Limb (tissue), 2 donors: ENCODE data around the gene GNAQ.

ENCODE experiments used
- DNase-seq, 2 donors: peaks; one replicate each; pipeline ENCODE4 v3.0.0-alpha.2; 2016; ENCODE audit errors: extremely low spot score in 2 of 2

GNAQ gene

DNA sequence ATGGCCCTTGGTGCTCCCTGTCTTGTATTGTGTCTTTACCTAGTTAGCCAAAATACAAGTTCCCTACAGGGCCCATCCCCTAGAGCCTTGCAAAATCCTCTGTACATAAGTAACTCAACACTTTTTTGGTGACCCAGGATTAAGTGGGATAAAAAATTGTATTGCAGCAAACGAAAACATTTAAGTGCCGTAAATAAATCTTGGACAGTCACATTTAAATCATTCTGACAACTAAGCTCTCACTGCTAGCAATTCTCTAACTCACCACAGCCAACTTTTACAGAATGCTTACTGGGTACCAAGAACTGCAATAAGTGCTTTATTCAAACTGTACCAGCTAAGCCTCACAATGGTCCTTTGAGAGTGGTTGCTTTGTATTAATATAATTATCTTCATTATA is 56.6 kb downstream of the GNAQ start:
- DNase-seq = no peak

DNA sequence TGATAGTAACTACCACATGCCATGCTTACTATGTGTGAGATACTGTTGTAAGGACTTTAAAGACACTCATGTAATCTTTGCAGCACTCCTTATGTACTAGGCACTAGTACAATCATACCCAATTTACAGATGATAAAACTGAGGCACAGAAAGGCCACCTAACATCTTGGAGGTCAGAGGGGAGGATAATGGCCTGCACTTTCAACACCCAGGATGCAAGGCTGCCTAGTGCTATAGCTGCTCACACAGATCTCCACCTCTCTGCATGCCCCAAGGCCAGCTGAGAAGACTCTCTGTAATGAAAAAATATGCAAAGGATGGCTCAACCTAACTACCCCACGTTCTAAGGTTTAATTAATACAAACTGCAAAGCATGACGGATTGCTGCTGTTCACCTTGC is 57.2 kb downstream of the GNAQ start:
- no peak for DNase-seq

DNA sequence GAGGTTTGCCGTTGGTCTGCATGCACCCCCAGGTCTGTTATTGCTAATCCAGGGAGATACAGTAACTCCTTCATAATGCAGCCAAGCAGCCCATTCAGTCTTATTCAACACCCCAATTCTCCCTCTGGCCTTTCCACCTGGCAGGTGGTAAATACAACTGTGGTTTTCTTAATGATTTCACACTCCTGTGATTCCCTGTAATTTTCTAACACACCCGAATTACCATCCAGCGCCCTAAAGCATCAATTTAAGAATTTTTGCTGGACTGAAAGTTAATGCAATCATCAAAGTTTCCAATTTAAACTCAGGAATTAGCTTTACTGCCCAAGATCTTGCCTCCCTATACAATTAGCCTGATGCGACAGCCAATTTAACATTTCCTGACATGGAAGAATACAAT is 62.5 kb downstream of the GNAQ start:
- no peak for DNase-seq

DNA sequence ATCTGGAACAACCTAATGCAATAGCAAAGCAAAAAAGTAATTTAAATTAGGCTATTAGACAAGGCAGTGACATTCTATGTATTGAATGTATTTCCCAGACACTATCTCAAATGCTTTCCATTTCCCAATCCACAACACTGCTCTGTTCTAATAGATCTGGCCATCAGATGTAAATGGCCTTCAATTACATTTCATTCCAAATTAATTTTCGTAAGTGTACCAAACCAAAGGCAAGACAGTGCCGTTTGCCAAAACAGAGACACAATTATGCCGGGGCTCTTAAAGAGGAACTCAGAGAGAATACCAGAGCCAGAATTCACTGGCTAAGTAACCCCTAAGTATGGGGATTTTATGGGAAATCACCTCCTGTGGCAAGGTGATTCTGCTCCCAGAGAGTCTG is 63.1 kb downstream of the GNAQ start:
- DNase-seq = no peak

DNA sequence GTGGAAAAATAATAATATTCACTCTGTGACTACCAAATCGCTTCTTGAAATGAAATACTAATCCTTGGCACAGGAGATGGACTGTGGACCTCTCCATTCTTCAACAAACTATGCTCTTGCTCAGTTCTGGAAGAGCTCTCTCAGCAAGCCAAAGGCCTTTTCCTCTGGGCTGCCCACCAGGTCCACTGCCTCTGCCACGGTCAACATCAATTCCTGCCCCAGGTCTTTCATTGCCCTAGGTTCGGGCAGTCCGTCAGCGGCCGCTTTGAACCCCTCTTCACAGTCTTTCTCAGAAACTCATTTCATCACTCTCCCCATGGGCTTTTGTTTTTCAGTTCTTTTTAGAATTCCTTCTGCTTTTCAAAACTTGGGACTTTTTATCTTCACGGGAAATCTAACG is 64.9 kb downstream of the GNAQ start:
- no peak for DNase-seq

DNA sequence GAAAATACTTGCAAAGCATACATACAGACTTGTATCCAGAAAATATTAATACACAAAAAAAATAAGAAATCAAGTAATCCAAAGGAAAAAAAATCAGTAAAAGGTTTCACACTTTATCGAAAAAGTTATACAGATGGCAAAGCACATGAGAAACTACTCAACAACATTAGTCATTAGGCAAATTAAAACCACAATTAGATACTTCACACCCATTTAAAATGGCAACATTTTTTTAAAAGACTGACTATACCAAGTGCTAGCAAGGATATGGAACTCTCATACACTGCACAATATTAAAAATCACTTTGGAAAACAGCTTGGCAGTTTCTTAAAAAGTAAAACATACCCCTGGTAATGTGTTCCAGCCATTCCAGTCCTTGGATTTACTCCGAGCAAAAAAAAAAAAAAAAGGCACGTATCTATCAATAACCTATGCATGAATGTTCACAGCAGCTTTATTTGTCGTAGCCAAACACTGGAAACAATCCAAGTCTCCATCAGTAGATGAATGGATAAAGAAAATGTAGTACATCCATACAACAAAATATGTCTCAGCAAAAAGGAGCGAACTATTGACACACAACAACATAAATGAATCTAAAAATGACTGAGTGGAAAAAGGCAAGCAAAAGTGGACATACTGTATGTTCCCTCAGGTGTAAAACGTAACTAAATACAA is 66.0 kb downstream of the GNAQ start:
- DNase-seq = no peak

DNA sequence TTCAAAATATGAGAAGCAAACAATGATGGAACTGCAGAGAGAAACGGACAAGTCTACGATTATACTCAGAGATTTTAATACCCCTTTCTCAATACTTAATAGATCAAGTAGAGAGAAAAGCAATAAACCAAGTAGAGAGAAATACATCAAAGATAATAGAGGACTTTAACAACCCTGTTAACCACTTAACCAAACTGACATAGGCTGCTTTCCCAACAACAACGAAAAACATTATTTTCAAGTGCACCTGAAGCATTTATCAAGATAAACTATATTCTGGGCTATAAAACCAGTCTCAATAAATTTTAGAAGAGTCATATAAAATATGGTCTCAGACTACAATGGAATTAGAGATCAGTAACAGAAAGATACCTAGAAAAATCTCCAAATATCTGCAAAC is 67.4 kb downstream of the GNAQ start:
- DNase-seq = no peak

DNA sequence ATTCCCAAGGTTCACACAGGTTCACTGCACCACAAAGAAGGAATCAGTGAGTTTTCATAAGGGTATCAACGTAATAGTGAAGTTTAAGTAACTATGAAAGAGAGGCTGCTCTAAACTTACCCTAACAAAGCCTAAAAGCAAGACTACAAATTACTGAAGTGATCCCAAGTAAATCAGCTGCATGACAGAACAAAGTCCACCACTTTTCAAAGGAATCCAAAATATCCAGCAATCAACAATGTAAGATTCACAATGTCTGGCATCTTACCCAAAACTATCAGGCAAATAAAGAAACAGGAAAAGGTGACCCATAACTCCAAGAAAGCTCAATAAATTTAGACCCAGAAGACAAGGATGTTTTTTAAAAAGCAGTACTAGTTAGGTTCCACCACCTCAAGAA is 70.1 kb downstream of the GNAQ start:
- DNase-seq = no peak

DNA sequence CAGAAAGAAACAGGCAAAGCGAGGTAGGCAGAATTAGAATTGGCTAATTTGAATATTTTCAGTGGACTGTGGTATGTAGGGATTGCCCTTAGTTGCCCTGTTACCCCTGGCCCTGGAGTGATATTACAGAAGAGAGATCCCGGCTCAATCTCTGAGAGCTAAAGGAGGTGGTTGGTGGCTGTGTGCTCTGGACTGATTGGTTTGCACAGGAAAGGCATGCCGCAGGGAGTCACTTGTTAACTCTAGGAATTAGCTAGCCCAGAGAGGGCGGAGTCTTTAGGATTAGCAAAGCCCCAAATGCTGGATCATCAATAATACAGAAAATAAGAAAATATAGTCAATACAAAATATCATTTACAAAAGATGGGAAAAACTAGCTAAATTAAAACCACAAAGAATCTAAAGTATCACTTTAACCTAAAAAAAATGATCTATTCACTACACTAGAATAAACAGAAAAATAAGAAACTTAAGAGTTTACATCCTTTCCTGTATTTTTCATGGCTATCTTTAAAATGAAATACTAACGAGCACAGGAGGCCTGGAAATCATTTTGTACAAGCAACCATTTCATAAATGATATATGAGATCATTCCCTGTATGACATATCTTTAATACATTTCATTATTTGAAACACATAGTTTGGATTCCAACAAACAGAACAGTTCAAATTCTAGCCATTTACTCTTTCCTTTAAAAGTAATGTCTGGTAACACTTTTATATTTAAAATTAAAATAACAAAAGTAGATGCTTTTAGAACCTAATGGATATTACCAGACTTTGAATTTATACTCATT is 71.1 kb downstream of the GNAQ start:
- no peak for DNase-seq

DNA sequence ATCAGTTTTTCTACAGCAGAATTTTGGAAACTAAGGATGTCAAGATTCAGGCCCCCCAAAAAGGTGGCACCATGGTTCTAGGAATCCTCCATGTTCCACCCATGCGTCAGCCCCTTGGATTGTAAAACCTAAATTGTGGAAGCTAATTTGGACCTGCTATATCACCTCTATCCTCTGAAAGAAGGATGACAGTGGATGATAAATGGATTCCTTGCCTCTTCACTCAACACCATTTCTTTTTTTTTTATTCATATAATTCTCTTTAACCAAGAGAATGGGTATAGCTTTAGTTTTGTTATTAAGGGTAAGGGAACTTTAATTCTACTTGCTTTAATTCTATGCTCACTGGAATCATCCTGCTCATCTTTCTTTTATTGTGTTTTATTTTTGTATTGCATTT is 71.8 kb downstream of the GNAQ start:
- DNase-seq = no peak

DNA sequence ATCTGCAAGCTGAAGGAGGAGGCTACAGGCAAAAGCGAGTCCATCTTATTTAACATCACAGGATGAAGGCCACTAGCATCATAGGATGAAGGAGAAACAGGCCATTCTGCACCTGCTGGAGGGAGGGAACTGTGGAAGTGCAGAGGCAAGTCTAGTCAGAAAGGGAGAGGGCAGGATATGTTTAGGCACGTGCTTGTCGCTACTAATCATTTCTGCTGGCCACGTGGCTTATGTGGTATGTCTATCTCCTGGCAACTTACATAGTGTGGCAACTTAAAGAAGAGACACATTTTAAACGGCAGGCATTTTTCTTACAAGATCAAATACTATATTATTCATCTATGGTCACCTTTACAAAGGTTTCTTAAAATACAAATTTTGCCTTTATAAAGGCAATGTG is 74.0 kb downstream of the GNAQ start:
- no peak for DNase-seq

DNA sequence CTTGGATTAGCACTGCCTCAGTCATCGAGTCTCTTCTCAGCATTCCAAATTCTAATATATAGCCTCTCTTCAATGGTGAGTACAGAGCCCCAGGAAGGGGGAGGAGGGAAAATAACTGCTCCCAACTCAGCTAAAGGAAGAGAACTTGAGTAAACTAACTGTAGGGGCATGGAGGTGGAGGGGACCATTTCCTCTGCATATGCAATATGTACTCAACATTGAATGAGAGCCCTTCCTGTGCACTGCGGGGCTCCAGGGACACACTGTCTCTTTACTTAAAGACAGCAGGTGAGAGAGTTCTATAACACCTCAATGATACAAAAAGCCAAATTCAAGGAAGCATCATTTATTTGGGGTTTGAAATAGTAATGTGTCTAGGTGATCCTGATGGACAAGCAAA is 75.1 kb downstream of the GNAQ start:
- no peak for DNase-seq

DNA sequence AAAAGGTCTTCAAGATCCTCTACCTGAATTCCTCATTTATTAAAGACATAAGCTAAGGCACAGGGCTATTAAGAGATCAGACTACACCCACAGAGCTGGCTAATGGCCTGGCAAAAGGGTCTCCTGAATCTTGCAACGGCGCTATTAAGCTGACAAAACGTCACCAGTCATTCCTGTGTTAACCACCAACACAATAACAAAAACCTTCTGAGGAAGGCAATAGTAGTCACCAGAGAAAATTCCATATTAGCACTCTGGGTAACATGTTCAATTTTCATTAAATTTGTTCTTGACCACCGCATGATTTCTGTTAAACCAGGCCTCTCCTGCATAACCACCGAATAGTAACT is 77.0 kb downstream of the GNAQ start:
- DNase-seq = no peak

DNA sequence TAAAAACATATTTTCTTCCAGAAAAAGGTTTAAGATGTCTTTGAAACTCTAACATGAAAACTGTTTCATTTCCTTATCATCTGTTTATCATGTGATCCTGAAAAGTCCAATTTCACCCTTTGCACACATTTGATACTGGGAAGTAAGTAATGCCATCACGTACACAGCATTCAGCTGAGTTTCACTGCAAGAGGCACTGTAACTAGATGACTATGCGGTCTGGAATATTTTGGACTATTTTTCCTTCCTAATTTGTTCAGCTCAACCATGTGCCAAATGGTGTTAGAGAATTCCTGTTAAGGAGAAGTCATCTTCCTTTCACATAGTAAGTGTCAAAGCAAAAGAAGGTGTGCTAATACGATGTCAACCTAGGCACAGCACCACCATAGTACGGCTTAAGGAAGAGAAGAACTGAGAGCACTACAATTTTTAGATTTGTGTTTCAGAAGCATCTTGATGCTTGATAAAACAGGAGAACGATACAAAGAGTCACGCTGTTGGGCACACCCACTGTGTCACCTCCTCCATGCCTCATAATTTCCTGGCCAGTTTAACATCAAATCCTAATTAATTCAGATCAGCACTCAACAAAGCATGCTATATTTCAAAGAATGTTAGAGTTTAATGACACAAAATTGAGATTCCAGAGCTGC is 77.5 kb downstream of the GNAQ start:
- no peak for DNase-seq

DNA sequence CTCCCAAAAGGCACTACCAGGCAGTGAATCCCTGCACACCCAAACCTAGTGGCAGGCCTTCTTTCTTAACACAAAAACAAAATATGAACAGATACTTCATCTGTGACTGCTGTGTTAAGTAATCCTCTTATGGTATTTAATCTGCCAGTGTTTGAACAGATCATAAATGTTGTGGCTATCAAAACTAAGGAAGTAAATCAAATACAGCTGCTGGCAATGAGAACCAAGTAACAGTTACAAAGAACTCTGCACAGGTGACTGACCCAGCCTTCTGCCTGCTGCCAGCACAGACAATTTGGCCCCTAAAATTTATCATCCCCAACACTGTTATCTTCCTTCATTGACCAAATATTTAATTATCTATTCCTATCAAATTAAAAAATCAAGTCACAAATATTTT is 78.0 kb downstream of the GNAQ start:
- no peak for DNase-seq

DNA sequence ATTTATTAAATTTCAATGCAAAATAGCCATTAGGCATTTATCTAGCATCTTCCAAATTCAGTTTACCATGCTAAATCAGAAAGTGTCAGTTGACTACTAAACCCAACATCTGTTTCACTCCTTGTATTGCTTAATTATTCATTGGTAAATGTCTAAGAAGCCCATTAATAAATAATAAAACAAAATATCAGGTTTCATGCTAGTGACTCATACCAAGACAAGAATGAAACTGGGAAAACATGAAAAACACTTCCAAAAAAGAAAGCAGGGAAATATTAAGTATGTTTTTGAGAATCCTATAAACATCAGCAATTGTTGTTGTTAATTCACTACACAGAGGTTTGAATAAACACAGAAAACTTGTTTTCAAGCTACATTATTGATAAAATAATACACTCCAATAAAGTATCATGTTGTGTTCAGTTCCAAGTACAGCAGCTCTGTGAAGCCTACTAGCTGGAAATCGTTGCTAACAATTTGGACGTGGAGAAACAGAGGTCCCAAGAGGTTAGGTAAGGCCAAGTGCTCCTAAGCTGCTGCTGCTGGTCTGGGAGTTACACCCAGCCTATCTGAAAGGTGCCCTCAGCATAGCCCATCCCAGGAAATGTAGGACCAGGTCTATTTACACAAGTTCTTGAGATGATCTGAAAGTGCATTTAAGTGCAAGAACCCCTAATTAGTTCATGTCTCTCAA is 78.8 kb downstream of the GNAQ start:
- DNase-seq = no peak

DNA sequence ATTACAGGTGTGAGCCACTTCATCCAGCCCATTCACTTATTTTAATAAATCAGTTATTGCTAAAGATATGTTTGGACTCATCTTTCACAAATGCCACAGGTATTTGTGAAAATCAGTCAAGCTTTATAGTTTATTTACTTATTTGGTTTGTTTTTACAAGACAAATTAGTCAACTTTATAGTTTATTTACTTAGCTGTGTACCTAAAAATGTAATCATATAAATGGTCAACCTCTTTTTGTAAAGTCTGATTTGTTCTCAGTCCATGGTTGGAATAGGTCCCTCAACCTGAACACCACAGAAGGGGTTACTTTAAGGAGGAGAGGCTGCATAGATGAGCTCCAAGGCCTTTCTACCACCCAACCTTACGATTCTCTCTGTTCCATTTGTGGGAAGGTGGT is 80.2 kb downstream of the GNAQ start:
- no peak for DNase-seq

DNA sequence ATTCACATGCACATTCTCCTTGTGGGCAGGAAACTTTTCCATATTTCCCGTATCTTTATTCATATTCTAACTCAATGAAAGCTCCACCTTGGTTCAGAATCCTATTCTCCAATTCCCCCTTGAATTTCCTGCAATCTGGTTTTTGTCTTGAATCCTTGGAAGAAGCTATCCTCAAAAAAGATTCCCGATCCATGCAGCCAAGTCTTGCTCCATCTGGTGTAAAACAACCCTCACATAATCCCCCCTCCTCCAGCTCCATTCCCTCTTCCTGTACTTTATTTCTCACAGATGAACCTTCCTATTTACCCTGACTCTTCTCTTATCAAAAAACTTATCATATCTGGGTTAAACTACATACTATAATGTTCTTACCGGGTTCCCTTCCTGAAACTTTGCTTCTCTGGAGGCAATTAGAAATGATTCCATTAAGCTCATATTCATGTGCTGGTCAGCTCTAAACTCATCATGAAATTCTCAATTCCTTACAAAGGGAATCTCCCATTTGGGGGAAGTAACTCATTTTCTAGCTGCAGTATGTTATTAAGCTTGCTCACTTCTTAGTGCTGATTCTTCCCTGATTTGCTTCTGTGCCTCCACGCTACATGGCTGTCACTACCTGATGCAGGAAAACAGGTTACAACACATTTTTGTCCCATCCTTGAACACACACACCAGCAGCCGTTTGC is 81.7 kb downstream of the GNAQ start:
- DNase-seq = no peak

DNA sequence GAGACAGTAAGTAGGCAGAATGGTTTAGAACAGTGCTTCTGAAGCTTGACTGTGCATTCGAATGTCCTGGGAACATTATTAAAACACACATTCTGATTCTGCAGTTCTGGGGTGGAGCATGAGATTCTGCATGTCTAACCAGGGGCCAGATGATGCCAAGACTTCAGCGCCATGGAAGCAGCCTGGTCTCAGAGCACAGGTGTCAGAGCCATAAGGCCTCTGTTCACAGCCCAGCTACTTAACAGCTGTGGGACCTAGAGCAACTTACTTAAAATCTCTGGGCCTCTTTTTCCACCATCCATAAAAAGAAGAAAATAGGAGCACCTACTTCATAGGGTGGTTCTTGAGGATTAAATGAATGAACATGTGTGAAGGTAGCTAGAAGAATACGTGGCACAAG is 84.0 kb downstream of the GNAQ start:
- no peak for DNase-seq

DNA sequence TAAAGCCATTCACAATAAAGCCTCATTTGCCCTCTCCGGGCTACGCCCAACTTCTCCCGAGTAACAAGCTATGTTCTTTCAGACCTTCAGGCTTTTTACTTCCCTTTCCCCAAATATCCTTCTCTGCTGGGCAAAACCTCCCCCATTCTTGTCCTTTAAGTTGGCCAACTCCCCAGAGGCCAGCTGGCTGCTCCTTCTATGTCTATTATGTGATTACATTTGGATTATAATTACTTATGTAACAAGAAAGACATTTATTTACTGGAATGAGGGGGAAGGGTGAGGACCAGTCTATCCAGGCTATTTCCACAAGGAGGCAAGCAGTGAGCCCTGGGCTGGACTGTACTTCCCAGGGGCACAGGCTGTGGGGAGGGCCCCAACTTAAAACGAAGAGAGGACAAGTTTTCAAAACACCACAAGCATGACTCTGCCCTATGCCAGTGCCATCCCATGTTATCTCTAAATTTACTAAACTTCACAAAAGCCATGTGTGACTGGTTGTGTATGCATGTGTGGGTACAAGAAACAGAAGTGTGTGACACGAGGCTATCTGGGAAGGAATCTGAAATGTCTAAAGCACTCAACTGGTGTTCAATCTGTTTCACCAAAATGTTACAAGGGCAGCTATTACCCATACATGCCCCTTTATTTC is 84.5 kb downstream of the GNAQ start:
- DNase-seq = no peak

DNA sequence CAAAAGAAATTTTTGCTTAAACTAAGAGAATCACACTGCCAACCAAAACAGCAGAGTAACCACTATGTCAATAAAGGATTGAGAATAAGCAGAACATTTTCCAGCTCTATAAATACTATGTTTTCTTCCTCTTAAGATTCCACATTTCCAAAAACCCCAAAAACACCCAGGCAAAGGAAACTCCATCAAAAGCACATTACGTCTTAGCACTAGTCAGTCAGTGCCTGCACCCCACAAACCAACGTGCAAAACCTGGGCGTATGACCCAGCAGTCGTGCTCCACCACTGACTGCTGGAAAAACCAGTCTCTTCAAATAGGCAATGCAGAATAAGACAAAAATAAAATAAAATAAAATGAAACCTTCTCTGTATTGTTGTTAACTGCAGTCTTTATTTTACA is 85.3 kb downstream of the GNAQ start:
- DNase-seq = no peak
